ENCODE measurements around the gene STAB2.

- TF ChIP-seq, protein P1, sequence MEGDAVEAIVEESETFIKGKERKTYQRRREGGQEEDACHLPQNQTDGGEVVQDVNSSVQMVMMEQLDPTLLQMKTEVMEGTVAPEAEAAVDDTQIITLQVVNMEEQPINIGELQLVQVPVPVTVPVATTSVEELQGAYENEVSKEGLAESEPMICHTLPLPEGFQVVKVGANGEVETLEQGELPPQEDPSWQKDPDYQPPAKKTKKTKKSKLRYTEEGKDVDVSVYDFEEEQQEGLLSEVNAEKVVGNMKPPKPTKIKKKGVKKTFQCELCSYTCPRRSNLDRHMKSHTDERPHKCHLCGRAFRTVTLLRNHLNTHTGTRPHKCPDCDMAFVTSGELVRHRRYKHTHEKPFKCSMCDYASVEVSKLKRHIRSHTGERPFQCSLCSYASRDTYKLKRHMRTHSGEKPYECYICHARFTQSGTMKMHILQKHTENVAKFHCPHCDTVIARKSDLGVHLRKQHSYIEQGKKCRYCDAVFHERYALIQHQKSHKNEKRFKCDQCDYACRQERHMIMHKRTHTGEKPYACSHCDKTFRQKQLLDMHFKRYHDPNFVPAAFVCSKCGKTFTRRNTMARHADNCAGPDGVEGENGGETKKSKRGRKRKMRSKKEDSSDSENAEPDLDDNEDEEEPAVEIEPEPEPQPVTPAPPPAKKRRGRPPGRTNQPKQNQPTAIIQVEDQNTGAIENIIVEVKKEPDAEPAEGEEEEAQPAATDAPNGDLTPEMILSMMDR (IDR thresholded peaks at IDR 0.05; ENCODE audit: control extremely low read depth in 1 of 3, insufficient read depth in 1 of 3, low read depth in 1 of 3, low read length in 3 of 3) = no peak
- TF ChIP-seq EZH2 (IDR thresholded peaks at IDR 0.05; ENCODE audit: low read depth, low read length, severe bottlenecking) (no peak), POLR2A (IDR thresholded peaks at IDR 0.05; ENCODE audit: control extremely low read depth in 1 of 2, low read depth in 2 of 2, low read length in 2 of 2) (no peak)
These were observed 192.5 kb downstream of the STAB2 start for GRCh38 chr12:103779410-103780092.
